Testis (tissue), 3 donors: ENCODE data around the gene EML4. TPM values are rescaled to one million over a fixed set of nuclear protein-coding genes. Genes with fewer than 3 reads are reported as not detected.

Experiments
- DNase-seq: peaks from one replicate; pipeline ENCODE4 v3.0.0-alpha.2; 2019
- H3K27ac ChIP-seq, 2 donors: fragments of 200-600 bp; sonication (generic); one replicate each; pipeline ENCODE4 v1.5.1; 2019
- H3K27me3 ChIP-seq: fragments of 200-600 bp; sonication (generic); one replicate; pipeline ENCODE4 v1.5.1; 2019
- H3K36me3 ChIP-seq: fragments of 200-600 bp; sonication (generic); one replicate; pipeline ENCODE4 v1.5.1; 2017; ENCODE audit warnings: low read depth; ENCODE audit errors: missing control alignments
- H3K4me1 ChIP-seq: fragments of 200-600 bp; sonication (generic); one replicate; pipeline ENCODE4 v1.5.1; 2019
- H3K4me3 ChIP-seq, 2 donors: fragments of 200-600 bp; sonication (generic); one replicate each; pipeline ENCODE4 v1.5.1; 2017 to 2019
- H3K9me3 ChIP-seq: fragments of 200-600 bp; sonication (generic); one replicate; pipeline ENCODE4 v1.5.1; 2017
- POLR2A ChIP-seq: fragments of 450-650 bp; IDR thresholded peaks from one replicate; pipeline ENCODE4 v1.6.1; 2017; ENCODE audit warnings: antibody characterized with exemption, mild to moderate bottlenecking, moderate library complexity
- WGBS, 2 donors: methylation state at CpG; one replicate each; pipeline ENCODE4 v1.1.5; 2018; 5-methylcytosine and 5-hydroxymethylcytosine counted together
- intact Hi-C: fragments of 100-400 bp; cut with DNase I; formaldehyde crosslinking; loops from one replicate; pipeline ENCODE4 v1.15.1; 2023; ENCODE audit warnings: low total_unique reads
- polyA plus RNA-seq: library from polyadenylated mRNA; stranded (reverse); fragments of 350-450 nt; fragmentation: Illumina TruSeq; extraction: RNeasy Lipid Tissue Mini Kit (QIAGEN cat#74804); gene quantifications from one replicate; pipeline ENCODE4 v1.2.3, GENCODE V29; 2014; ENCODE audit warnings: low read depth, low replicate concordance; ENCODE audit not compliant: insufficient read depth
- total RNA-seq, 2 donors: library from RNA; depleted of rRNA; stranded (reverse); fragments of >200 nt; gene quantifications; one replicate each; pipeline ENCODE4 v1.2.3, GENCODE V29; 2016
- TF ChIP-seq, protein P1 (sequence below), 3 experiments: fragments of 450-650 bp in 2 of 3; fragments of 200-600 bp in 1 of 3; sonication (generic) in 1 of 3; IDR thresholded peaks; one replicate each; pipeline ENCODE4 v1.5.1; 2016 to 2019; ENCODE audit warnings: antibody characterized with exemption in 3 of 3, mild to moderate bottlenecking in 2 of 3, moderate library complexity in 1 of 3

Gene EML4
- total and polyA plus RNA-seq, 3 donors from 2014 or later, result 49.0 to 71.0 (median 67.1) TPM

GRCh38 chr2:42359304-42359964 lies 190.3 kb downstream of the EML4 start:
- peak overlapping the region; percentile 91 to 100 for H3K4me3 ChIP-seq
- intact Hi-C loops, result no loop called here
- WGBS, 2 donors, result 15 to 23% methylated on average over 6 of the region's 6 CpGs
- no peak overlapping the region for H3K27ac ChIP-seq
- H3K36me3 ChIP-seq, result no peaks in the 10 kb centered on the region
- no peaks in the 10 kb centered on the region for H3K27me3 ChIP-seq
- no peak for DNase-seq
- H3K4me1 ChIP-seq, result peaks cover 24% of the 10 kb centered on the region
- TF ChIP-seq, protein P1, sequence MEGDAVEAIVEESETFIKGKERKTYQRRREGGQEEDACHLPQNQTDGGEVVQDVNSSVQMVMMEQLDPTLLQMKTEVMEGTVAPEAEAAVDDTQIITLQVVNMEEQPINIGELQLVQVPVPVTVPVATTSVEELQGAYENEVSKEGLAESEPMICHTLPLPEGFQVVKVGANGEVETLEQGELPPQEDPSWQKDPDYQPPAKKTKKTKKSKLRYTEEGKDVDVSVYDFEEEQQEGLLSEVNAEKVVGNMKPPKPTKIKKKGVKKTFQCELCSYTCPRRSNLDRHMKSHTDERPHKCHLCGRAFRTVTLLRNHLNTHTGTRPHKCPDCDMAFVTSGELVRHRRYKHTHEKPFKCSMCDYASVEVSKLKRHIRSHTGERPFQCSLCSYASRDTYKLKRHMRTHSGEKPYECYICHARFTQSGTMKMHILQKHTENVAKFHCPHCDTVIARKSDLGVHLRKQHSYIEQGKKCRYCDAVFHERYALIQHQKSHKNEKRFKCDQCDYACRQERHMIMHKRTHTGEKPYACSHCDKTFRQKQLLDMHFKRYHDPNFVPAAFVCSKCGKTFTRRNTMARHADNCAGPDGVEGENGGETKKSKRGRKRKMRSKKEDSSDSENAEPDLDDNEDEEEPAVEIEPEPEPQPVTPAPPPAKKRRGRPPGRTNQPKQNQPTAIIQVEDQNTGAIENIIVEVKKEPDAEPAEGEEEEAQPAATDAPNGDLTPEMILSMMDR (IDR thresholded peaks at IDR 0.05), result no peak
- no peak for TF ChIP-seq POLR2A
- no peaks in the 10 kb centered on the region for H3K9me3 ChIP-seq

DNA sequence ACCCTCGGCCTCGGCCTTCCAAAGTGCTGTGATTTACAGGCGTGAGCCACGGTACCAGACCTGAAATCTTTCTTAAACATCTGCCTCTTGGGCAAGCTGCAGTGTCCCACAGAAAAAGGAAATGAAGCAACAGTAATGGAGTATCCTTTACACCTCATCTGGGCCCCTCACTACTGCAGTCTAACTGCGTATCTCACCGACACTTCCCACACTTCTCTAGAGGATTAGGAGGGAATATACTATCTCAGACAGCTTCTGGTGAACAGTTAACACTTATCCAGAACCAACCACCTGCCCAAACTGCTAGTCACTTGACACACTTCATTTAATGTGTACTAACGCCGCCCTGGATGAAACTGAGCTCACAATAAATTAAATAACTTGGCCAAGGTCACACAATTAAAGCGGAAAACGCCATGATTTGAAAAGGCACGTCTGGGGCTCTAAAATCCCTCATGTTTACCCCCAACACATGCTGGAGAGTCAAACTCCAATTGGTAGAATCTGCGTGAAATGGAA lies 190.9 kb downstream of the EML4 start:
- peaks cover 24% of the 10 kb centered on the region for H3K4me1 ChIP-seq
- TF ChIP-seq POLR2A, result no peak
- TF ChIP-seq, protein P1 (IDR thresholded peaks at IDR 0.05), result no peak
- H3K27me3 ChIP-seq, result no peaks in the 10 kb centered on the region
- intact Hi-C loops, result no loop called here
- peak overlapping the region; percentile 91 to 100 for H3K4me3 ChIP-seq
- DNase-seq, result no peak
- no peaks in the 10 kb centered on the region for H3K36me3 ChIP-seq
- no peaks in the 10 kb centered on the region for H3K9me3 ChIP-seq
- H3K27ac ChIP-seq, result peak overlapping the region; percentile 85 to 99
- WGBS, 2 donors, result 2 to 5% methylated on average over 12 of the region's 12 CpGs

GRCh38 chr2:42360493-42360889 lies 191.3 kb downstream of the EML4 start:
- H3K36me3 ChIP-seq, result no peaks in the 10 kb centered on the region
- H3K4me3 ChIP-seq, result peak overlapping the region; percentile 91 to 100
- intact Hi-C loops, result no loop called here
- WGBS, 2 donors, result 0 to 1% methylated on average over 13 to 15 of the region's 15 CpGs
- TF ChIP-seq, protein P1 (IDR thresholded peaks at IDR 0.05), result no peak
- no peak for TF ChIP-seq POLR2A
- no peak for DNase-seq
- H3K4me1 ChIP-seq, result peaks cover 24% of the 10 kb centered on the region
- no peaks in the 10 kb centered on the region for H3K27me3 ChIP-seq
- H3K9me3 ChIP-seq, result no peaks in the 10 kb centered on the region
- H3K27ac ChIP-seq, result peak overlapping the region; percentile 85 to 99

DNA sequence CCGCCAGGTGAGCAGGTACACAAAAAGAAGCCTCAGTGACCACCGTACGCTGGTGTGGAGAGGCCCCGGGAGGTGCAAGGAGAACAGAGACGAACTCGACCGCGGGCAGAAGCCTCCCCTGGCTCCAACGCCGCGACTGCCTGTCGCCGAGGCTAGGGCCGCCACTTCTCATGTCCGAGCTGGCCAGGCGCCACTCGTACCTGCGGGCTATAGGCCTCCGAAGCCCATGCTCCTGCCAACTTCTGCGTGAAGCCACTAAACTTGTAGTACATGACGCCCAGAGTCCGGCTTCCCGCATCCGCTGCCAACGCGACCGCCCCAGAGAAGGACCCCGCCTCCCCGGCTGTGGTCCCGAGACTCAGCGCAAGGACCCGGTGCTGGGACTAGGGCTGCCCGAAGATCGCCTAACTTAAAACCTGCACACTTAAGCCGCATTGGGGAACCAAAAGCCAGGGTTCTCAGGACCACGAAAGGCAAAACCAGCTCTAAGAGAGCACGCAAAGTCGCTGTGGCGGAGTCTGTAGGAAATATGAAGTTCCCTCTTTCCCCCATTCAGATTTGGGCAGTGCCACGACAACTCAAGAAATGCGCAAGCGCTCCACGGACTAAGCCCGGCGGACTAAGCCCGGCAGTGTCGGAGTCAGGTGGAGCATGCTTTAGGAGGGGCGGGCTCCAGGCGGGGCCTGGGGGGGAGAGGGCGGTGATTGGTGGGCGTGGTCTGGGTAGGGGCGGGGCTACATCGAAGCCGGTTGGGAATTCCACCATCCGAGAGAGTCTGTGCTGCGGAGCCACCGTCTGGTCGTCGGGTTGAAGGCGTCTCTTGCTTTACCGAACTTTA lies 192.0 kb downstream of the EML4 start, which contains the start of gene COX7A2L:
Gene COX7A2L, minus strand, starts transcription at position 328 of the 838 bp plus-strand sequence. Its CDS starts 56 bp downstream, at position 272.
- TF ChIP-seq, protein P1 (IDR thresholded peaks at IDR 0.05), result peak in 1 of 3 experiments; percentile 16
- TF ChIP-seq POLR2A, result no peak
- peak; percentile 98 for DNase-seq
- intact Hi-C loops, result no loop called here
- peaks cover 24% of the 10 kb centered on the region for H3K4me1 ChIP-seq
- H3K27ac ChIP-seq, result peak within 1 kb of the TSS; percentile 85 to 99
- H3K4me3 ChIP-seq, result peak within 1 kb of the TSS; percentile 91 to 100
- H3K9me3 ChIP-seq, result no peaks in the 10 kb centered on the region
- no peaks in the 10 kb centered on the region for H3K27me3 ChIP-seq
- H3K36me3 ChIP-seq, result no peaks in the 10 kb centered on the region
- WGBS, 2 donors, result 0% methylated on average over 15 to 60 of the region's 61 CpGs
